Activated CD4-positive, alpha-beta T cell treated with anti-CD3 and anti-CD28 coated beads for 36 hours (primary cell): ENCODE data around the gene LDLRAD4. TPM values are rescaled to one million over a fixed set of nuclear protein-coding genes. Genes with fewer than 3 reads are reported as not detected.

Experiments used
- ATAC-seq: fragments of 200-7000 bp; cut with Tn5 transposase; one replicate; pipeline ENCODE4 v1.10.0; 2021; ENCODE audit warnings: mild to moderate bottlenecking, moderate library complexity
- CTCF ChIA-PET: fragments of 350-600 bp; sonication (Branson Sonifier 250); formaldehyde crosslinking; loops from one replicate; lab custom pipeline; 2021; ENCODE audit warnings: antibody characterized with exemption; lab: Charles Lee
- POLR2A ChIA-PET: fragments of 350-600 bp; sonication (Branson Sonifier 250); formaldehyde crosslinking; loops from one replicate; lab custom pipeline; 2021; ENCODE audit warnings: antibody characterized with exemption, inconsistent platforms; lab: Charles Lee
- DNase-seq: peaks from one replicate; pipeline ENCODE4 v3.0.0-alpha.2; 2020
- H3K27ac Mint-ChIP-seq: one replicate; pipeline ENCODE4 v1.8.0; 2021; ENCODE audit warnings: mixed read lengths
- H3K27me3 Mint-ChIP-seq: one replicate; pipeline ENCODE4 v1.8.0; 2021; ENCODE audit warnings: mixed read lengths
- H3K36me3 Mint-ChIP-seq: one replicate; pipeline ENCODE4 v1.8.0; 2021; ENCODE audit warnings: low read depth, mixed read lengths
- H3K4me1 Mint-ChIP-seq: one replicate; pipeline ENCODE4 v1.8.0; 2021; ENCODE audit warnings: mixed read lengths
- H3K4me3 Mint-ChIP-seq: one replicate; pipeline ENCODE4 v1.8.0; 2021; ENCODE audit warnings: mild to moderate bottlenecking, moderate library complexity, mixed read lengths
- H3K9me3 Mint-ChIP-seq: one replicate; pipeline ENCODE4 v1.8.0; 2021; ENCODE audit warnings: low read depth, mixed read lengths
- intact Hi-C, 2 experiments: fragments of 100-400 bp; cut with DNase I in 1 of 2; cut with micrococcal nuclease in 1 of 2; formaldehyde crosslinking; loops; one replicate each; pipeline versions ENCODE4 v1.14.2 to v1.15.1; 2022 to 2024; cut with DNase I, micrococcal nuclease
- total RNA-seq, 2 experiments: library from RNA; stranded (reverse); gene quantifications; one replicate each; pipeline ENCODE4 v1.2.3, GENCODE V29; 2021

LDLRAD4 gene
- total RNA-seq, 2 experiments from 2014 or later: 29.3 to 32.2 TPM

DNA sequence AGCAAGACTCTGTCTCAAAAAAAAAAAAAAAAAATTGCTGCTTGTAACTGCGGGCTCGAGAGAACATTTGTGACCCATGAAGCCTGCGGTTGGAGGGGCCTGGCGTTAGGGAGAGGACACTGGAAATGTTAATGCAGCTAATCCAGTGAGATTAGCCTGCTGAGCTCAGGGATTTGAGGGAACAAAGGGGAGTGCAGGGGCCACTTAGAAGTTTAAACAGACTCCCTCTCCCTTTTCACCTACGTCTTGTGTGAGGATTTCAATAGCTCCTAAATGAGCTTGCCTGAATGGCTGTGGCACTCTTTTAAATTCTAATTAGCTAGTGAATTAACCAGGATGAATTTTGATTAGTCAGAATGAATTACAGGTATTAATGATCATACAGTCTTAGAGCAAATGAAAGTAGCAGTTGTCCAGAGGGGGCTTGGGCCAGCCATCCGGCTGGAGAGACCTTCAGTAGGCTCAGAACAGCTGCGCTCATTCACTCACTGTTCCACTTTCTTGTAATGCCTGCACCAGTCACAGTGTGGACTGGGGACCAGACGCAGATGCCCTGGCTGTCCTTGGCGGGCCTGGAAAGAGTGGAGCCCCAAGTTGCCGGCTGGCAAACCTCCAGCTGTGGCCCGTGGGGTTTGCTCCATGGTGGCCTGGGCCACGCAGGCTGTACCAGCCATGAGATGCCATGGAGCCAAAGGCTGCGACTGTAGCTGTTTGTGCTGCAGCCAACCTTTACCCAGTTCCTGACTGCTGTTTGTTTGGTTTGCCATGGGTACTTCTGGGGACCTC, 20.8 kb downstream of the LDLRAD4 start:
- no peak for DNase-seq
- CTCF ChIA-PET: interaction anchor here (0.7 to 1.7 kb wide), 3 partner anchors 11 to 165 kb away, joined by 3 to 4 read pairs (median 3); no protein-coding TSS in a partner anchor
- no peak overlapping the region for H3K4me3 Mint-ChIP-seq

DNA sequence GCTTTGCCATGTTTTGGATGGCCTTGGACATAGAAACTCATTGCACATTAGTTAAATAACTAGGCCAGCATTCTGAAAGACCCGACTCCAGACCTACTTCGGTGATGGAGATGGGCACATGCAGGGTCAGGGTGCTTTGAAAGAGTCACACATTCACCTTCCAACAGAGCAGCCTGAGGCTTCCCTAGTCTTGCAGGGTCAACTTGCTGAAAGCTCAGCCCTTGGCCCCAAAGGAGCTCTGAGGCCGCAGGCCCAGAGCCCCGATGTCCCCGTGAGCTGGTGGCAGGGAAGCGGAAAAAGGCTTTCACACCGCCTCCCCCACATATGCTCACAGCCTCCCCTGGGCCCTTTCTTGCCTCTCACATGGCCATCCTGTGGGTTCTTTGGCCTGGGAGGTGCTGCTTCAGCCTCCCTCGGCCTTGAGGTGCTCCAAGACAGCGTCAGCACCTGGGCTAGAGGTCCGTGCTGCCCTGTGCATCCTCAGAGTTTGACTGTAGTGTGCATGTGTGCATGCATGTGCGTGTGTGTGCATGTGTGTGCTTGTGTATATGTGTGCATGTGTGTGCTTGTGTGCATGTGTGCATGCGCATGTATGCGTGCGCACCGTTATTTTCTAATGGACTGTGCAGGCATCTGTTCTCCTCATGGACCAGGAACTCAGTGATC, 21.6 kb downstream of the LDLRAD4 start:
- CTCF ChIA-PET: interaction anchor here (0.6 to 0.8 kb wide), 2 partner anchors 155 to 166 kb away, joined by 3 read pairs; no protein-coding TSS in a partner anchor
- peaks cover 5% of the 10 kb centered on the region for H3K36me3 Mint-ChIP-seq
- no peak overlapping the region for H3K27ac Mint-ChIP-seq
- POLR2A ChIA-PET: no interaction called here
- DNase-seq (no peak), ATAC-seq (no peak)
- H3K27me3 Mint-ChIP-seq: no peaks in the 10 kb centered on the region
- H3K4me3 Mint-ChIP-seq: no peak overlapping the region
- intact Hi-C loops: no loop called here
- H3K9me3 Mint-ChIP-seq: peaks cover 3% of the 10 kb centered on the region
- H3K4me1 Mint-ChIP-seq: no peaks in the 10 kb centered on the region

More for the DNA sequence above, 20.8 kb downstream of the LDLRAD4 start:
- intact Hi-C loops: no loop called here
- POLR2A ChIA-PET: no interaction called here
- Mint-ChIP-seq H3K4me1 (no peaks in the 10 kb centered on the region), H3K36me3 (peaks cover 4% of the 10 kb centered on the region), H3K27ac (no peak overlapping the region), H3K9me3 (peaks cover 3% of the 10 kb centered on the region), H3K27me3 (no peaks in the 10 kb centered on the region)
- ATAC-seq: no peak

DNA sequence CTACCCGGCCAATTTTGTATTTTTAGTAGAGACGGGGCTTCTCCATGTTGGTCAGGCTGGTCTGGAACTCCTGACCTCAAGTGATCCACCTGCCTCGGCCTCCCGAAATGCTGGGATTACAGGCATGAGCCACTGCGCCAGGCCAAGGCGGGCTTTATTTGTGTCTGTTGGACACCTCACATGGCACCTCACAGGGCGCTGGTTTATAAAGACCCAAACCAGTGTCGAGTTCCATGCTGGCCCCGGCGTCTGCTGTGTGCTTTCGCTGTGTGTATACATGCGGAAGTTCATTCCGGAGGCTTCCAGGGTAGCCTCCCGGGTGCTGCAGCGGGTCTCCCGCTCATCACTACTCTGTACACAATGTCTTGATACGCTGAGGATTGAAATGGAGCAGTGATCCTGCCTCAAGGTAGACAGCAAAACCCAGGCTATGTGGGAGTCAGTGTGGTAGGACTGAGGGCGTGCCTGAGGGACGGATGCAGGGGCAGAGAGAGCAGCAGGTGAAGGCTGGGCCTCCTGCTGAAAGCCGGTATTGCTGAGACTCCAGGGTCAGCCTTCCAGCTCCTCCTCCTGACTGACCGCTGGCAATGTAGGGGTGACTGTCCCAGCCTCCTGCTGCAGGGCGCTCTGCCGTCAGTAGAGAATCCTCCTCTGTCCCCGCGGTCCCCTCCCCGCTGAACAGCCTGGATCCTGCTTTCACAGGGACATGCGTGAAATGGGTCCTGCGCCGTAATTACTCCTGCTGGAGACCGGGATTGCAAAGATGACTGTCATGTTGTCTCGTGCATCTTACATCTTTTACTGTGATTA, 22.7 kb downstream of the LDLRAD4 start:
- POLR2A ChIA-PET: no interaction called here
- intact Hi-C loops: no loop called here
- ATAC-seq: no peak
- Mint-ChIP-seq H3K4me1 (no peaks in the 10 kb centered on the region), H3K9me3 (peaks cover 3% of the 10 kb centered on the region), H3K36me3 (peaks cover 5% of the 10 kb centered on the region), H3K4me3 (no peak overlapping the region), H3K27me3 (no peaks in the 10 kb centered on the region), H3K27ac (no peak overlapping the region)
- CTCF ChIA-PET: no interaction called here
- DNase-seq: no peak

DNA sequence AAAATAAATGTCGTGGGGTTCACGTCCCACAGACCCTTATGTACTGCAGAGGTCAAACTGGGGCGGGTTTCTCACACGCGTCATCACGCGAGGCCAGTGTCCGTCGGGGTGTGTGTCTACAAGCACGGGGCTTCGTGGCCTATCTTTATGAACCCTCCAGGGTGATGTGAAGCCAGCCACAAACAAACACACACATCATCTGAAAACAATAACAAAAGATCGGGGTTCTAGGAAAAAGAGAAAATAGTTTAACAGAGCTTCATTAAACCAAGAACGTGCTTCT, 23.3 kb downstream of the LDLRAD4 start:
- Mint-ChIP-seq H3K4me3 (no peak overlapping the region), H3K9me3 (peaks cover 3% of the 10 kb centered on the region), H3K36me3 (peaks cover 5% of the 10 kb centered on the region), H3K27me3 (no peaks in the 10 kb centered on the region), H3K4me1 (no peaks in the 10 kb centered on the region), H3K27ac (no peak overlapping the region)
- POLR2A ChIA-PET: no interaction called here
- ATAC-seq (no peak), DNase-seq (no peak)
- intact Hi-C loops: no loop called here
- CTCF ChIA-PET: no interaction called here

DNA sequence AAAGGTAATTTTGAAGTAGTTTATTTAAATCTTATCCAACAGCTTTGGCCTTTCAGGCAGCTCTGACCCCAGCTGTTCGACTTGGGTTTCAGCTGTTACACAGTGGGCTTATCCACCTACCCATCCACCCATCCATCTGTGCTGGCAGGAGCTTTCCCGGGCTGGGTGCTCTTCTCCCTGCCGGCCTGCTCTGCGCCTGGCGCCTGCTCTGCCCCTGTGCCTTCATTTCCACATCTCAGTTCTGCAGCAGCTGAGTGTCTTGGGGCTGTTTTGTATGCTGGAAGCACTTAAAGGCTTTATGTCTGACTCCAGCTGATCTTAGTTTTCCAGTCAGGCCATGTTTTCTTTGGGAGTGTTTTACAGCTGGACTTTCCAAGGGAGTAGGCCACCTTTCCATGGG, 24.2 kb downstream of the LDLRAD4 start:
- no peaks in the 10 kb centered on the region for H3K4me1 Mint-ChIP-seq
- ATAC-seq (no peak), DNase-seq (no peak)
- H3K4me3 Mint-ChIP-seq: no peak overlapping the region
- no peaks in the 10 kb centered on the region for H3K27me3 Mint-ChIP-seq
- no peak overlapping the region for H3K27ac Mint-ChIP-seq
- ChIA-PET POLR2A (no interaction called here), CTCF (interaction anchor here (0.7 kb wide), 1 partner anchor 23 kb away, joined by 3 read pairs; no protein-coding TSS in a partner anchor)
- peaks cover 3% of the 10 kb centered on the region for H3K9me3 Mint-ChIP-seq
- H3K36me3 Mint-ChIP-seq: peaks cover 5% of the 10 kb centered on the region
- intact Hi-C loops: no loop called here

DNA sequence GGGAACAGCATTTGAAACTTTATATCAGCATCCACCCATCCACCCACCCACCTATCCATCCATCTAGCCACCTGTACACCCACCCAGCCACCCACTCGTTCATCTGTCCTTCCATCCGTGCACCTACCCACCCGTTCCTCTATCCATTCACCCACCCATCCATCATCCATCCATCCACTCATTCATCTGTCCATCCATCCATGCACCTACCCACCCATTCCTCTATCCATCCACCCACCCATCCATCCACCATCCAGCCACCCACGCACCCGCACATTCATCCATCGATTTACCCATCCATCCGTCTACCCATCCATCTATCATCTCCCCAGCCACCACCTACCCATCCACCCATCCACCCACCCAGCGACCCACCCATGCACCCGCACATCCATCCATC, 24.8 kb downstream of the LDLRAD4 start:
- ChIA-PET POLR2A (no interaction called here), CTCF (interaction anchor here (0.7 kb wide), 1 partner anchor 23 kb away, joined by 3 read pairs; no protein-coding TSS in a partner anchor)
- DNase-seq (no peak), ATAC-seq (no peak)
- intact Hi-C loops: no loop called here
- Mint-ChIP-seq H3K27me3 (no peaks in the 10 kb centered on the region), H3K4me3 (no peak overlapping the region), H3K9me3 (peaks cover 3% of the 10 kb centered on the region), H3K27ac (no peak overlapping the region), H3K36me3 (peaks cover 5% of the 10 kb centered on the region), H3K4me1 (no peaks in the 10 kb centered on the region)

DNA sequence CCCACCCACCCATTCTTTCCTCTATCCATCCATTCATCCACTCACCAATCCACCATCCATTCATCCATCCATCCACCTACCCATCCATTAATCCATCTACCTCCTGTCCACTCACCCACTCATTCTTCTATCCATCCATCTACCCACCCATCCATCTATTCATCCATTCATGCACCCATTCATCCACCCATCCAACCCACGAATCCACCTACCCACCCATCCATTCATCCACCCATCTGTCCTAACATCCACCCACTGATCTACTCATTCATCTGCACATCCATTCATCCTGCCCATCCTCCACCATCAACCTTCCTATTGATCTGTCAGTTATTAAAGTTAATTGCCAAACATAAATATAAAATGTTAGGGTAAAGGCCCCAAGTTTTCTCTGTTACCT, 25.6 kb downstream of the LDLRAD4 start:
- H3K4me3 Mint-ChIP-seq: no peak overlapping the region
- intact Hi-C loops: no loop called here

DNA sequence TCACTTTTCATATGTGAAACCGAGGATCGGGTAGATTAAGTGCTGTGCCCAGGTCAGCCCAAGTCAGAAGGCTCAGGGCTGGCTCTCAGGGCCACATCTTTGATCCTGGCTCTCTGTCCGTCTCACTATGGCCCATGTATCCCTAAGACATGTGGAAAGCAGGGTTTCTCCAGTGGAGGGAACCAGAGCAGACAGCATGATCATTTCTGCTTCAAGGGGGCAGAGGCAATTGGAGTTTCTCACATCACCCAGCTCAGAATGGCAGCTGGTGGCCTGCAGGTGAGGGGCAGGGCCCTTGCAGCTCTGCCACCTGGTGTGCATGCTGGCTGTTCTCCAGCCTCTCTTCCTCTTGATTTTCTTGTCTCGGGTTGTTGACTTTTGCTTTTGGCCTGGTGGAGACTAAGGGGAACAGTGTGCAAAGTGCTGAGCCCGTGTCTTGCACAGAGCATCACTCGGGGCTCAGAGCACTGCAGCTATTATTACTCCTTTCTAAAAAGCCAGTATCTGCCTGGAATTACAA, 27.0 kb downstream of the LDLRAD4 start:
- ChIA-PET POLR2A (no interaction called here), CTCF (interaction anchor here (0.6 to 1.3 kb wide), 2 partner anchors 89 to 100 kb away, joined by 3 to 5 read pairs; no protein-coding TSS in a partner anchor)
- DNase-seq (no peak), ATAC-seq (no peak)
- H3K9me3 Mint-ChIP-seq: peaks cover 3% of the 10 kb centered on the region
- intact Hi-C loops: no loop called here
- no peak overlapping the region for H3K27ac Mint-ChIP-seq
- peaks cover 5% of the 10 kb centered on the region for H3K36me3 Mint-ChIP-seq
- H3K4me1 Mint-ChIP-seq: no peaks in the 10 kb centered on the region
- H3K4me3 Mint-ChIP-seq: no peak overlapping the region
- H3K27me3 Mint-ChIP-seq: no peaks in the 10 kb centered on the region

More for the DNA sequence above, 25.6 kb downstream of the LDLRAD4 start:
- CTCF ChIA-PET: no interaction called here
- Mint-ChIP-seq H3K27me3 (no peaks in the 10 kb centered on the region), H3K36me3 (peaks cover 5% of the 10 kb centered on the region), H3K9me3 (peaks cover 3% of the 10 kb centered on the region), H3K4me1 (no peaks in the 10 kb centered on the region), H3K27ac (no peak overlapping the region)
- ATAC-seq: no peak
- DNase-seq: no peak
- POLR2A ChIA-PET: no interaction called here

DNA sequence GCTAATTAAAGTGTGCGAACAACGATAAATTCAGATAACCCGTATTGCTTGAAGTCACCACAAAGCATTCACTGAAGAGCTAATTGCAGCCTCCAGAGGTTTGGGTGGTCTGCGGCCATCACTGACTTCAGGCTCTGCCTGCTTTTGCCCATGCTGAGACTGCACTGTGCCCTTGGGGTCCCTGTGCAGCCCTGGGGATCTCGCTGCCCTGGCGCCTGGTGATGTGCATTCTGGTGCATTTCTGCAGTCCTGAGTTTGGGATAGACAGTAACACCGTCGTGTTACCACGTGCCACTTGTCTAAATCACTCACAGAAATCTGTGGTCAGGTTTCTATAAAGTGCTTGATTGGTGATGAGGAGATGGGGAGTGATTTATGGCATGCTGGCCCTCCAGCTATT, 27.6 kb downstream of the LDLRAD4 start:
- POLR2A ChIA-PET: no interaction called here
- DNase-seq (no peak), ATAC-seq (no peak)
- intact Hi-C loops: no loop called here
- Mint-ChIP-seq H3K27ac (no peak overlapping the region), H3K4me1 (no peaks in the 10 kb centered on the region), H3K4me3 (no peak overlapping the region), H3K36me3 (peaks cover 5% of the 10 kb centered on the region), H3K9me3 (peaks cover 3% of the 10 kb centered on the region), H3K27me3 (no peaks in the 10 kb centered on the region)
- CTCF ChIA-PET: interaction anchor here (0.6 kb wide), 1 partner anchor 25 kb away, joined by 3 read pairs; no protein-coding TSS in a partner anchor

DNA sequence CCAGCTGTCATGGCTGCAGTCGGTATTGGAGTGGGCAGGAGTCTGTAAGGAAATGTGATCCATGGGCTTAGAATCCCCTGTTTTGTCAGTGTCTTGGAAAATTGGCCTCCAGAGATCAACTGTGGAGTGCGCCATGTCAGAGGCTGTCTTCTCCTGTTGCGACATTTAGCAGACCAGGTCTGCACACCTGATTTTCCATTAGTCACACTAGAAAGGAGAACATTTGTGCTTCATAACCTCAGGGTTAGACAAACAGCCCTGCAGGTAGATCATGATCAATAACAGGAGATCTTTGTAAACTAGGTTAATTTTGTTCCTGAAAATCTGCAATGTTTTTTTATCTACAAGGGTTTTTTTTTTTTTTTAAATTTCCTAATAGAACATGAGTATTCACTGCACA, 28.0 kb downstream of the LDLRAD4 start:
- Mint-ChIP-seq H3K27ac (no peak overlapping the region), H3K4me1 (no peaks in the 10 kb centered on the region), H3K9me3 (peaks cover 3% of the 10 kb centered on the region), H3K36me3 (peaks cover 5% of the 10 kb centered on the region), H3K4me3 (no peak overlapping the region), H3K27me3 (no peaks in the 10 kb centered on the region)
- intact Hi-C loops: no loop called here
- DNase-seq (no peak), ATAC-seq (no peak)
- POLR2A ChIA-PET: no interaction called here
- CTCF ChIA-PET: interaction anchor here (0.6 kb wide), 1 partner anchor 25 kb away, joined by 3 read pairs; no protein-coding TSS in a partner anchor

DNA sequence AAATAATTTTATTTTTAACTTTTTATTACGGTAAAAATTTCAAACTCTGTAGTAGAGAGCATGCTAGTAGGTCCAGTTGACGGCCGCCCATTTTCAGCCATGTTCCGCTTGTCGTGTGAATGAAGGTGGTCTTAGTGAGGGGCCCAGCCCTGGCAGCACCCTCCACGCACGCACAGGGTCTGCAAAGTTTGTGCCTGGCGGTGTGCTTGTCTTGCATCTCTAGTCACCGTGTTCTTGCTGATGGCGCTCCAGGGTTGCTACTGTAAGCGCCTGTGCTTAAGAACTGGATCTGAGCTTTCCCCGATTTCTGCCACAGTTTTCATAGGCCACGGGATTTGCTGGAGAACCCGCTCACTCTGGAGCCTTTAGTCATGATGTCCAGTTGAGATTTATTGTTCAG, 28.9 kb downstream of the LDLRAD4 start:
- Mint-ChIP-seq H3K36me3 (peaks cover 5% of the 10 kb centered on the region), H3K9me3 (peaks cover 3% of the 10 kb centered on the region), H3K4me1 (no peaks in the 10 kb centered on the region), H3K4me3 (no peak overlapping the region), H3K27ac (no peak overlapping the region), H3K27me3 (no peaks in the 10 kb centered on the region)
- no peak for ATAC-seq
- ChIA-PET POLR2A (no interaction called here), CTCF (no interaction called here)
- DNase-seq: no peak
- intact Hi-C loops: no loop called here
